GM12878 (cell line): ENCODE results near the gene AGBL3. TPM values are rescaled to one million over a fixed set of nuclear protein-coding genes. Genes with fewer than 3 reads are reported as not detected.

ENCODE experiments used
- ATAC-seq: fragments of 200-7000 bp; cut with Tn5 transposase; 3 replicates; pipeline ENCODE4 v1.9.1; 2020; ENCODE audit warnings: mild to moderate bottlenecking, moderate library complexity
- BruUV-seq: library from RNA; stranded (reverse); fragments of 400-500 nt; replicated peaks from 2 replicates; lab custom pipeline; 2021; lab: Mats Ljungman, UMichigan
- CTCF ChIA-PET: fragments of 300-600 bp; sonication (Branson Sonifier 250); formaldehyde crosslinking; extraction: SDS; loops from one replicate; lab custom pipeline; 2021; ENCODE audit warnings: inconsistent platforms; lab: Yijun Ruan, JAX
- POLR2A ChIA-PET: fragments of 350-600 bp; formaldehyde crosslinking; extraction: SDS; loops from one replicate; lab custom pipeline; 2021; ENCODE audit warnings: inconsistent platforms; lab: Charles Lee
- RAD21 ChIA-PET: fragments of 300-600 bp; sonication (Branson Sonifier 250); formaldehyde crosslinking; loops from one replicate; lab custom pipeline; 2023; ENCODE audit warnings: antibody characterized with exemption; ENCODE audit not compliant: unreplicated experiment; lab: Charles Lee
- SMC1A ChIA-PET: fragments of 300-600 bp; sonication (Branson Sonifier 250); formaldehyde crosslinking; loops from one replicate; lab custom pipeline; 2023; ENCODE audit not compliant: unreplicated experiment, uncharacterized antibody; lab: Charles Lee
- DNase-seq: peaks from one replicate; pipeline ENCODE4 v3.0.0-alpha.2; 2011; ENCODE audit warnings: low read depth, low spot score
- FAIRE-seq: peaks from 3 replicates; lab custom pipeline; 2011; peaks lifted over from hg19 to GRCh38; lab: Jason Lieb, UNC
- H2AFZ ChIP-seq: 2 replicates; pipeline ENCODE4 v1.6.0; 2011; ENCODE audit warnings: low read depth, low read length, control low read depth; ENCODE audit not compliant: control insufficient read depth
- H3K27ac ChIP-seq: 2 replicates; pipeline ENCODE4 v1.5.1; 2011; ENCODE audit warnings: control low read depth; ENCODE audit not compliant: control insufficient read depth, insufficient read depth
- H3K27me3 ChIP-seq, 2 experiments: replicated peaks in 1 of 2; 2 replicates each; pipeline versions ENCODE4 v1.6.0 to v1.6.1; 2011; ENCODE audit warnings: low read length in 1 of 2; ENCODE audit not compliant: control insufficient read depth in 2 of 2, insufficient read depth in 2 of 2
- H3K36me3 ChIP-seq, 2 experiments: 2 replicates each; pipeline ENCODE4 v1.5.1; 2011; ENCODE audit warnings: low read length in 1 of 2; ENCODE audit not compliant: control insufficient read depth in 2 of 2, insufficient read depth in 2 of 2
- H3K4me1 ChIP-seq: 2 replicates; pipeline ENCODE4 v1.6.1; 2011; ENCODE audit warnings: mild to moderate bottlenecking, low read length, moderate library complexity, mixed read lengths; ENCODE audit not compliant: control insufficient read depth, insufficient read depth
- H3K4me2 ChIP-seq: 2 replicates; pipeline ENCODE4 v1.6.0; 2011; ENCODE audit warnings: control low read depth; ENCODE audit not compliant: control insufficient read depth, insufficient read depth
- H3K4me3 ChIP-seq: fragments of 200-600 bp; sonication (generic); 2 replicates; pipeline ENCODE4 v1.5.1; 2016
- H3K79me2 ChIP-seq: 2 replicates; pipeline ENCODE4 v1.6.0; 2011; ENCODE audit warnings: low read length; ENCODE audit not compliant: control insufficient read depth, insufficient read depth
- H3K9ac ChIP-seq: 2 replicates; pipeline ENCODE4 v1.8.0; 2011; ENCODE audit warnings: low read length, control low read depth, mixed read lengths; ENCODE audit not compliant: control insufficient read depth, insufficient read depth
- H3K9me3 ChIP-seq: replicated peaks from 3 replicates; pipeline ENCODE4 v1.5.1; 2011; ENCODE audit warnings: mild to moderate bottlenecking, low read length; ENCODE audit not compliant: control insufficient read depth, insufficient read depth
- H4K20me1 ChIP-seq: 2 replicates; pipeline ENCODE4 v1.6.0; 2011; ENCODE audit not compliant: control insufficient read depth, insufficient read depth
- ESRRA ChIP-seq: IDR thresholded peaks from 2 replicates; pipeline ENCODE4 v1.6.1; 2012; ENCODE audit warnings: mild to moderate bottlenecking, low read length, improper control_type of control experiment
- GATAD2B ChIP-seq: fragments of 450-650 bp; conservative IDR thresholded peaks from 2 replicates; pipeline ENCODE4 v1.6.1; 2017; ENCODE audit warnings: low read depth, mild to moderate bottlenecking, moderate library complexity
- IKZF1 ChIP-seq: fragments of 450-650 bp; conservative IDR thresholded peaks from 2 replicates; pipeline ENCODE4 v1.6.1; 2017; ENCODE audit warnings: antibody characterized with exemption, mild to moderate bottlenecking
- LARP7 ChIP-seq: fragments of 450-650 bp; IDR thresholded peaks from 2 replicates; pipeline ENCODE4 v1.6.1; 2017; ENCODE audit warnings: mild to moderate bottlenecking
- NBN ChIP-seq: fragments of 450-650 bp; IDR thresholded peaks from 2 replicates; pipeline ENCODE4 v1.6.1; 2016
- NFIC ChIP-seq: IDR thresholded peaks from 2 replicates; pipeline ENCODE4 v1.6.1; 2012; ENCODE audit warnings: low read depth, mild to moderate bottlenecking, inconsistent platforms, low read length, moderate library complexity
- NR2C2 ChIP-seq: IDR thresholded peaks from 2 replicates; pipeline ENCODE4 v1.6.1; 2011; ENCODE audit warnings: borderline replicate concordance, low read depth; ENCODE audit not compliant: control insufficient read depth, insufficient read length
- NR2F1 ChIP-seq: fragments of 450-650 bp; conservative IDR thresholded peaks from 2 replicates; pipeline ENCODE4 v1.6.1; 2017; ENCODE audit warnings: mild to moderate bottlenecking
- PAX5 ChIP-seq: IDR thresholded peaks from 2 replicates; pipeline ENCODE4 v1.6.1; 2011; ENCODE audit warnings: low read depth, low read length, borderline replicate concordance
- POLR2AphosphoS5 ChIP-seq: IDR thresholded peaks from 2 replicates; pipeline ENCODE4 v1.6.1; 2011; ENCODE audit warnings: mild to moderate bottlenecking, low read length, inconsistent platforms
- RAD21 ChIP-seq: IDR thresholded peaks from 2 replicates; pipeline ENCODE4 v1.6.1; 2011; ENCODE audit warnings: mild to moderate bottlenecking, low read depth, low read length, moderate library complexity; ENCODE audit not compliant: insufficient read depth
- RELA ChIP-seq: fragments of 450-650 bp; IDR thresholded peaks from 2 replicates; pipeline ENCODE4 v1.8.0; 2014; ENCODE audit warnings: borderline replicate concordance; ENCODE audit not compliant: partially characterized antibody
- SMAD5 ChIP-seq: IDR thresholded peaks from 2 replicates; pipeline ENCODE4 v1.6.1; 2016; ENCODE audit warnings: antibody characterized with exemption, low read depth
- SP1 ChIP-seq: IDR thresholded peaks from one replicate; pipeline ENCODE4 v1.6.1; 2011; ENCODE audit warnings: low read depth, low read length
- ZNF622 ChIP-seq: fragments of 450-650 bp; IDR thresholded peaks from 2 replicates; pipeline ENCODE4 v1.6.1; 2017; ENCODE audit warnings: mild to moderate bottlenecking, inconsistent platforms
- WGBS: methylation state at CpG from one replicate; pipeline ENCODE4 v1.1.6; 2016; ENCODE audit warnings: low lambda C conversion rate; ENCODE audit not compliant: insufficient replicate concordance, insufficient coverage; ENCODE audit errors: missing lambda C conversion rate; 5-methylcytosine and 5-hydroxymethylcytosine counted together
- in situ Hi-C: fragments of 300-500 bp; cut with MboI; formaldehyde crosslinking; loops from 9 replicates; pipeline ENCODE4 v1.14.3; 2018; ENCODE audit warnings: mixed read lengths
- intact Hi-C: fragments of 100-400 bp; cut with micrococcal nuclease; formaldehyde crosslinking; loops from one replicate; pipeline ENCODE4 v1.14.2; 2022; ENCODE audit not compliant: unreplicated experiment
- polyA plus RNA-seq, 11 experiments: library from polyadenylated mRNA; depleted of rRNA in 4 of 11; unstranded in 6 of 11; stranded (reverse) in 5 of 11; fragments of >200 nt; fragmentation: Nextera tagmentation in 4 of 11; fragmentation: Illumina TruSeq in 1 of 11; extraction: Ambion mirVana in 4 of 11; extraction: Trizol in 1 of 11; gene quantifications; 1 replicate in 1 of 11; 2 replicates in 10 of 11; pipeline versions ENCODE4 v1.2.1 to v1.2.3, GENCODE V29; 2011 to 2016; ENCODE audit warnings: inconsistent platforms in 2 of 11, missing spikeins in 2 of 11, low read depth in 1 of 11
- total RNA-seq, 4 experiments: library from RNA; depleted of rRNA in 3 of 4; stranded (reverse); fragments of >200 nt in 3 of 4; fragmentation: Illumina TruSeq in 1 of 4; extraction: Trizol in 1 of 4; gene quantifications; 2 replicates each; pipeline versions ENCODE4 v1.2.1 to v1.2.3, GENCODE V29; 2013 to 2021
- TF ChIP-seq, protein P1 (sequence below): fragments of 450-650 bp; IDR thresholded peaks from 2 replicates; pipeline ENCODE4 v1.6.1; 2017; ENCODE audit warnings: borderline replicate concordance
- TF ChIP-seq, protein P2 (sequence below): fragments of 450-650 bp; IDR thresholded peaks from 2 replicates; pipeline ENCODE4 v1.6.1; 2017; ENCODE audit warnings: mild to moderate bottlenecking, low read depth, inconsistent platforms; ENCODE audit not compliant: poor library complexity, severe bottlenecking
- TF ChIP-seq, protein P3 (sequence below): fragments of 450-650 bp; IDR thresholded peaks from 2 replicates; pipeline ENCODE4 v1.6.1; 2017; ENCODE audit warnings: mild to moderate bottlenecking, moderate library complexity

Gene AGBL3
- total and polyA plus RNA-seq, 10 of the 15 experiments (the other 5 are each of a cell fraction or from before 2014, with no cell fraction given) = 0.82 to 12.4 (median 3.7) TPM

DNA sequence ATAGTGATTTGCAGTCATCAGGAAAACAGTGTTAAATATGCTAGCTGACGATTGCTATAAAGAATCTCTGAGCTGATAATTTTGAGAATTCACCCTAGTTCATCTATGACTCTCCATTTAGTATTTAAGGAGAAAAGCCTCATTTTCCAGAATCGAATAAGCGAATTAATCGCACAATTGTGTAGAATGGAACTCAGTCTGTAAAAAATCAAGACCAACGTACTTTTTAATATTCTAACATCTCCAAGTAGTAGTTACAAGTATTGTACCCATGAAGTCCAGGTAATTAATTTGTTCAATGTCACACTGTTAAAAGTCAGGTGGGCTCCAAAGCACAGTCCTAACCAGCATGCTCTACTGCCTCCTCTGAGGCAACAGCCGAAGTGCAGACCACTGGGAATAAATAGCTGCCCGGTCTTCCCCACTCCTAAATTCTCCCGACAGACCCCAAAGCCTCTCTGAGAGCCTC, 380 bp upstream of the AGBL3 start:
- TSS peak; percentile 80 for BruUV-seq
- TF ChIP-seq, protein P1, sequence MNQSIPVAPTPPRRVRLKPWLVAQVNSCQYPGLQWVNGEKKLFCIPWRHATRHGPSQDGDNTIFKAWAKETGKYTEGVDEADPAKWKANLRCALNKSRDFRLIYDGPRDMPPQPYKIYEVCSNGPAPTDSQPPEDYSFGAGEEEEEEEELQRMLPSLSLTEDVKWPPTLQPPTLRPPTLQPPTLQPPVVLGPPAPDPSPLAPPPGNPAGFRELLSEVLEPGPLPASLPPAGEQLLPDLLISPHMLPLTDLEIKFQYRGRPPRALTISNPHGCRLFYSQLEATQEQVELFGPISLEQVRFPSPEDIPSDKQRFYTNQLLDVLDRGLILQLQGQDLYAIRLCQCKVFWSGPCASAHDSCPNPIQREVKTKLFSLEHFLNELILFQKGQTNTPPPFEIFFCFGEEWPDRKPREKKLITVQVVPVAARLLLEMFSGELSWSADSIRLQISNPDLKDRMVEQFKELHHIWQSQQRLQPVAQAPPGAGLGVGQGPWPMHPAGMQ = no peak
- TF ChIP-seq SMAD5 = peak; percentile 37; the same call in 1 of the 2 replicates
- TF ChIP-seq, protein P2, sequence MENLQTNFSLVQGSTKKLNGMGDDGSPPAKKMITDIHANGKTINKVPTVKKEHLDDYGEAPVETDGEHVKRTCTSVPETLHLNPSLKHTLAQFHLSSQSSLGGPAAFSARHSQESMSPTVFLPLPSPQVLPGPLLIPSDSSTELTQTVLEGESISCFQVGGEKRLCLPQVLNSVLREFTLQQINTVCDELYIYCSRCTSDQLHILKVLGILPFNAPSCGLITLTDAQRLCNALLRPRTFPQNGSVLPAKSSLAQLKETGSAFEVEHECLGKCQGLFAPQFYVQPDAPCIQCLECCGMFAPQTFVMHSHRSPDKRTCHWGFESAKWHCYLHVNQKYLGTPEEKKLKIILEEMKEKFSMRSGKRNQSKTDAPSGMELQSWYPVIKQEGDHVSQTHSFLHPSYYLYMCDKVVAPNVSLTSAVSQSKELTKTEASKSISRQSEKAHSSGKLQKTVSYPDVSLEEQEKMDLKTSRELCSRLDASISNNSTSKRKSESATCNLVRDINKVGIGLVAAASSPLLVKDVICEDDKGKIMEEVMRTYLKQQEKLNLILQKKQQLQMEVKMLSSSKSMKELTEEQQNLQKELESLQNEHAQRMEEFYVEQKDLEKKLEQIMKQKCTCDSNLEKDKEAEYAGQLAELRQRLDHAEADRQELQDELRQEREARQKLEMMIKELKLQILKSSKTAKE = peak; percentile 8
- no peak for TF ChIP-seq NR2F1
- no peak for TF ChIP-seq ESRRA
- TF ChIP-seq GATAD2B = no peak
- TF ChIP-seq LARP7 = no peak
- no peak for TF ChIP-seq NR2C2
- TF ChIP-seq PAX5 = no peak
- TF ChIP-seq IKZF1 = no peak
- TF ChIP-seq SP1 = no peak
- no peak for TF ChIP-seq POLR2AphosphoS5
- TF ChIP-seq NBN = no peak
- no peak for TF ChIP-seq RELA
- TF ChIP-seq ZNF622 = no peak
- TF ChIP-seq NFIC = peak; percentile 14; the same call in 1 of the 2 replicates
- TF ChIP-seq, protein P3, sequence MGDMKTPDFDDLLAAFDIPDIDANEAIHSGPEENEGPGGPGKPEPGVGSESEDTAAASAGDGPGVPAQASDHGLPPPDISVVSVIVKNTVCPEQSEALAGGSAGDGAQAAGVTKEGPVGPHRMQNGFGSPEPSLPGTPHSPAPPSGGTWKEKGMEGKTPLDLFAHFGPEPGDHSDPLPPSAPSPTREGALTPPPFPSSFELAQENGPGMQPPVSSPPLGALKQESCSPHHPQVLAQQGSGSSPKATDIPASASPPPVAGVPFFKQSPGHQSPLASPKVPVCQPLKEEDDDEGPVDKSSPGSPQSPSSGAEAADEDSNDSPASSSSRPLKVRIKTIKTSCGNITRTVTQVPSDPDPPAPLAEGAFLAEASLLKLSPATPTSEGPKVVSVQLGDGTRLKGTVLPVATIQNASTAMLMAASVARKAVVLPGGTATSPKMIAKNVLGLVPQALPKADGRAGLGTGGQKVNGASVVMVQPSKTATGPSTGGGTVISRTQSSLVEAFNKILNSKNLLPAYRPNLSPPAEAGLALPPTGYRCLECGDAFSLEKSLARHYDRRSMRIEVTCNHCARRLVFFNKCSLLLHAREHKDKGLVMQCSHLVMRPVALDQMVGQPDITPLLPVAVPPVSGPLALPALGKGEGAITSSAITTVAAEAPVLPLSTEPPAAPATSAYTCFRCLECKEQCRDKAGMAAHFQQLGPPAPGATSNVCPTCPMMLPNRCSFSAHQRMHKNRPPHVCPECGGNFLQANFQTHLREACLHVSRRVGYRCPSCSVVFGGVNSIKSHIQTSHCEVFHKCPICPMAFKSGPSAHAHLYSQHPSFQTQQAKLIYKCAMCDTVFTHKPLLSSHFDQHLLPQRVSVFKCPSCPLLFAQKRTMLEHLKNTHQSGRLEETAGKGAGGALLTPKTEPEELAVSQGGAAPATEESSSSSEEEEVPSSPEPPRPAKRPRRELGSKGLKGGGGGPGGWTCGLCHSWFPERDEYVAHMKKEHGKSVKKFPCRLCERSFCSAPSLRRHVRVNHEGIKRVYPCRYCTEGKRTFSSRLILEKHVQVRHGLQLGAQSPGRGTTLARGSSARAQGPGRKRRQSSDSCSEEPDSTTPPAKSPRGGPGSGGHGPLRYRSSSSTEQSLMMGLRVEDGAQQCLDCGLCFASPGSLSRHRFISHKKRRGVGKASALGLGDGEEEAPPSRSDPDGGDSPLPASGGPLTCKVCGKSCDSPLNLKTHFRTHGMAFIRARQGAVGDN = peak; percentile 86; the same call in 1 of the 2 replicates
- TF ChIP-seq RAD21 = 0 out of 2 replicates have a peak, but pooled peaks have one; percentile 10

More for the DNA sequence above, 380 bp upstream of the AGBL3 start:
- H3K27ac ChIP-seq = peak overlapping the region; percentile 97
- H3K4me3 ChIP-seq = peak overlapping the region; percentile 85
- peaks cover 4% of the 10 kb centered on the region; the same call in 1 of the 2 replicates for H3K4me1 ChIP-seq
- peak overlapping the region; percentile 99 for H3K9ac ChIP-seq
- in situ Hi-C loops (loop anchor here (25.0 kb wide), 1 partner anchor 976 kb away; no protein-coding TSS in a partner anchor), intact Hi-C loops (loop anchor here (1.0 to 2.0 kb wide), 2 partner anchors 9 to 185 kb away; partner anchors contain the start of gene CYREN)
- WGBS = 44% methylated on average over 8 of the region's 8 CpGs
- CTCF ChIA-PET = interaction anchor here (0.6 to 12.7 kb wide), 26 partner anchors 10 to 515 kb away, joined by 3 to 157 read pairs (median 6); partner anchors contain the start of genes CYREN and TMEM140
- no peaks in the 10 kb centered on the region for H3K36me3 ChIP-seq
- peaks cover 46% of the 10 kb centered on the region for H3K79me2 ChIP-seq
- RAD21 ChIA-PET = interaction anchor here (0.7 to 9.0 kb wide), 21 partner anchors 11 to 355 kb away, joined by 3 to 154 read pairs (median 6); partner anchors contain the start of genes CYREN, TMEM140 and WDR91
- FAIRE-seq (no peak), DNase-seq (no peak), ATAC-seq (peak; percentile 48)
- POLR2A ChIA-PET = interaction anchor here (0.6 to 8.3 kb wide), 9 partner anchors 10 to 225 kb away, joined by 3 to 121 read pairs (median 18); partner anchors contain the start of genes CYREN, TMEM140 and WDR91
- SMC1A ChIA-PET = interaction anchor here (0.6 to 15.4 kb wide), 20 partner anchors 11 to 259 kb away, joined by 3 to 293 read pairs (median 4); partner anchors contain the start of genes CYREN and TMEM140
- no peaks in the 10 kb centered on the region for H3K27me3 ChIP-seq
- H4K20me1 ChIP-seq = no peaks in the 10 kb centered on the region
- H3K4me2 ChIP-seq = peak overlapping the region; percentile 91
- H3K9me3 ChIP-seq = no peaks in the 10 kb centered on the region
- H2AFZ ChIP-seq = peak overlapping the region; percentile 98
